GM15510 (cell line): Measurements from ENCODE around the gene IL1RAP.

ENCODE experiments used
- POLR2A ChIP-seq: IDR thresholded peaks from 3 replicates; pipeline ENCODE4 v1.6.1; 2011; ENCODE audit warnings: borderline replicate concordance; ENCODE audit not compliant: insufficient read length; ENCODE audit errors: extremely low read depth

The IL1RAP gene

GRCh38 chr3:190701096-190701532 lies 187.2 kb downstream of the IL1RAP start:
- TF ChIP-seq POLR2A = no peak

- no peak for TF ChIP-seq POLR2A
Measured at GRCh38 chr3:190706582-190706981, 192.7 kb downstream of the IL1RAP start.
